Hypothalamus (tissue), 51 donors: ENCODE data around the gene METTL4.

ENCODE experiments used
- DNase-seq, 51 donors: peaks; one replicate each; lab custom pipeline; 2025; lab: John Stamatoyannopoulos, UW

METTL4 gene

DNA sequence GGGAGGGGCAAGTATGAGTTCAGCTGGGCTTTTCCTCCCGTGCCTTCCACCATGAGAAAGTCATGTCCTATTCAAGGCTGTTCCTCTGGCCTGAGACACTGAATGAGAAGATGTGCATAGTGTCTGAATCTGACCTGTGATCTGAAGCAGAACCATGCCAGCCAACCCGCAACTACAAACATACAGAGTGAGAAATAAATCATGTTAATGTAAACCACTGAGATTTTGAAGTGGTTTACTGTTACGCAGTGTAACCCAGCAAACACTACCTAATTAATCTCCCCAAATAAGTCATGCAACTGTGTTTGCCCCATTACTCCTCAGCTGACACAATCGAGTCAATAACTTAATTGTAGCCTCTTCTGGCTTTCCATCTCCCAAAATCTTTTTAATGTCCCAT lies 49.2 kb downstream of the METTL4 start:
- no peak for DNase-seq

- no peak for DNase-seq
Observed at GRCh38 chr18:2518473-2518872, 52.8 kb downstream of the METTL4 start.

GRCh38 chr18:2515908-2516625 lies 55.2 kb downstream of the METTL4 start:
- no peak for DNase-seq

GRCh38 chr18:2515171-2515787 lies 56.0 kb downstream of the METTL4 start:
- no peak for DNase-seq

GRCh38 chr18:2513616-2514015 lies 57.7 kb downstream of the METTL4 start:
- DNase-seq, result no peak

DNA sequence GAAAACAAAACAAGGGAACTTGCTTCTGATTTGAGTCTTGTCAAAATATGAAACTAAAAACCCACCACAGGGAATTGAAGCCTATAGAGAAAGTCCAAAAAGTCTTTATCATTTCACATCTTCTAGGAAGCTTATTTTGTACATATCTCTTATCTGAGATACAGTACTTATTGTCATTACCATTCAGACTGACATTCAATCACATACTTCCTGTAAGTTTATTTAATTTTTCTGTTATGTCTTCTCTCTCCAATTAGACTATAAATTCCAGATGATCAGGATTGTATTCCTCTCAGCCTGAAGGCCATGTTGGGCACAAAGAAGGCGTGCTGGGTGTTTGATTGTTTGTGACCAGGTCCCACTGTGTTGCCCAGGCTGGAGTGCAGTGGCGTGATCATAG lies 59.2 kb downstream of the METTL4 start:
- no peak for DNase-seq

GRCh38 chr18:2511451-2511850 lies 59.9 kb downstream of the METTL4 start:
- DNase-seq, result no peak

GRCh38 chr18:2510416-2510815 lies 60.9 kb downstream of the METTL4 start:
- DNase-seq, result no peak

DNA sequence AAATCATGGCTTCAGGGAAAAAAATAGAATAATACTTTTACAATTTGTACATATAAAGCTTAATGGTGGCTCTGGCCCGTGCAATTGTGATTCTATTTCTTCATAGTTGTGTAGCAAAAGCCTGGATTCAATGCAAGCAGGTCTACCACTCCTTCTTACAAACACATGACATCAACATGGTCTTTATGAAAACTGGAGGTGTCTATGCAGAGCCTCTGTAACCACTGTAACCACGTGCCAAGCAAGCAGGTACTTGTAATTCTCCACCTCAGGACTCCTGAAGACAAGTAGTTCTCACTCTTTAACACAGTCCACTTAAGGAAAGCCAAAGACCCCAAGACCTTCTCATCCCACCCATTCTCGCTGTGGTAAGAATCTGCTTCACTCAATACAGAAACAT lies 62.6 kb downstream of the METTL4 start:
- DNase-seq, result no peak

DNA sequence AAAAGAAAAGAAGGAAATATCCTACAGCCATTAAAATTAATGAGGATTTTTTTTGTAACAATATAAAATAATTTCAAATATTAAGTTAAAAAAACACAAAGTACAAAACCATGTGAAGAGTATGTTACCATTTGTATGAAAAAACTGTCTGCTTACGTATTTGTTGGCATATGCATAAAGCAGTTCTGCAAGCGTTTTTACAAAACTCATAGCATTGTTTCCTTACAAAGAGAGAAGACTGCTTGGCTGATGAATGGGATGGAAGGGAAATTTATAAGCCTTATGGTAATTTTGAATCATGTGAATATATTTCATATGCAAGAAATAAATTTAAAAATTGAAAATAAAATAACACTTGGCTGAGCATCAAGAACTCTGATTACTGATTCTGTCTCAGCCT lies 63.1 kb downstream of the METTL4 start:
- DNase-seq, result no peak

- no peak for DNase-seq
Observed at GRCh38 chr18:2504642-2505041, 66.7 kb downstream of the METTL4 start.

- no peak for DNase-seq
Observed at GRCh38 chr18:2502880-2503279, 68.4 kb downstream of the METTL4 start.

DNA sequence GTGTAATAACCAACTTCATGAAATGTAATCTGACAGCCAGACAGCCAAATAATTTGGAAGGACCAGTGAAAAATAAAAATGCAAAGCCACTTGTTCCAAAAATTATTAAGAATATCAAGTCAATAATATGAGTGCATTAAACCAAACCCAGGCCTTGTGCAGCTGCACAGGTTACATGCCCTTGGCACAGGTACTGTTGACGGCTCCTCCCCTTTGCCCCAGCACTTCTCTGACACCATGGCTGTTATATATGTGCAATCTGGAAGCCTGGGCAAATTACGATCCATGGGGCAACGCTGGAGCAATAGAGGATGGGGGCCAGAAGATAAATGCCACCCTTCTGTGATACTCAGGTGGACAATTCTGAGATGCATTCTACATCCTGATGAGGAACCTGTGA lies 68.9 kb downstream of the METTL4 start:
- DNase-seq, result no peak

DNA sequence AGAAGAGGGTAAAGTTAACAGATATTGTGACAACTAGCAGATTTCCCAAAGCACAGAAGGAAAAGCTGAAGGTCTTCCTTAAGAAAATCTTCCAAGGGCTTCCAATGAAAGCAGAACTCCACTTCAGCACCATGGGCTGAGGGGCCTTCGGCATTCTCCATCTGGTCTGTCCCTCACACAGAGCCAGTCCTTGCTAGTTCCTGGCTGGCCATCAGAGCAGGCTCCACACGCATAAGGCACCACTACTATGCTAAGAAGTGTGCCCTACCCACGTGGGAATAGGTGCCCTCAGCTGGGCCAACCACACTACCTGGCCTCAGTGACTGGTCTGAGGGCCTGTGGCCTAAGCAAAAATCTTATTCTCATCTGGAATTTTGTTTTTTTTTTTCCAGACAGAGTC lies 73.5 kb downstream of the METTL4 start:
- no peak for DNase-seq

GRCh38 chr18:2495381-2495780 lies 75.9 kb downstream of the METTL4 start:
- no peak for DNase-seq

DNA sequence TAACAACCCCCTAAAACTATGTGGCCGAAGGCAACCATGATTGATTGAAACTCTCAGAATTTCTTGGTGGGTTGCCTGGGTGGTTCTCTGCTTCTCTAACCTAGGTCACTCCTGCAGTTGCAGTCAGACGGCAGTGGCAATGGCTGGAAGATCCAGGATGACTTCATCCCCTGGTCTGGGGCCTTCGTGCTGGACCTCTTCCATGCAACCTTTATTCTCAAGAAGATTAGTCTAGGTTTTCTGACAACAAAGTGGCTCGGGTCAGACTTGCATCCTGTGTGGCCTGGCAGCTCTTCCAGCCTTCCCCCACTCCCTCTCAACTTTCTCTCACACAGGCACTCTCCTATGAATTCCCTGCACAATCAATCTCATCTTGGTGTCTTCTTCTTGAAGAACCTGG lies 76.4 kb downstream of the METTL4 start:
- no peak for DNase-seq
